GM19467 (cell line): ENCODE data around the gene UBAC2.
"Not testable (repeated sequence)": the region's sequence is repeated elsewhere in the genome, so short reads cannot be mapped to it uniquely, and the experiment has no call there.

ENCODE experiments used
- ATAC-seq: cut with Tn5 transposase; IDR thresholded peaks from one replicate; pipeline ENCODE4 v1.9.1; 2021; ENCODE audit warnings: mild to moderate bottlenecking, moderate library complexity; ENCODE audit not compliant: unreplicated experiment

UBAC2 gene

GRCh38 chr13:99406799-99407201, 206.1 kb downstream of the UBAC2 start:
- ATAC-seq = no peak

DNA sequence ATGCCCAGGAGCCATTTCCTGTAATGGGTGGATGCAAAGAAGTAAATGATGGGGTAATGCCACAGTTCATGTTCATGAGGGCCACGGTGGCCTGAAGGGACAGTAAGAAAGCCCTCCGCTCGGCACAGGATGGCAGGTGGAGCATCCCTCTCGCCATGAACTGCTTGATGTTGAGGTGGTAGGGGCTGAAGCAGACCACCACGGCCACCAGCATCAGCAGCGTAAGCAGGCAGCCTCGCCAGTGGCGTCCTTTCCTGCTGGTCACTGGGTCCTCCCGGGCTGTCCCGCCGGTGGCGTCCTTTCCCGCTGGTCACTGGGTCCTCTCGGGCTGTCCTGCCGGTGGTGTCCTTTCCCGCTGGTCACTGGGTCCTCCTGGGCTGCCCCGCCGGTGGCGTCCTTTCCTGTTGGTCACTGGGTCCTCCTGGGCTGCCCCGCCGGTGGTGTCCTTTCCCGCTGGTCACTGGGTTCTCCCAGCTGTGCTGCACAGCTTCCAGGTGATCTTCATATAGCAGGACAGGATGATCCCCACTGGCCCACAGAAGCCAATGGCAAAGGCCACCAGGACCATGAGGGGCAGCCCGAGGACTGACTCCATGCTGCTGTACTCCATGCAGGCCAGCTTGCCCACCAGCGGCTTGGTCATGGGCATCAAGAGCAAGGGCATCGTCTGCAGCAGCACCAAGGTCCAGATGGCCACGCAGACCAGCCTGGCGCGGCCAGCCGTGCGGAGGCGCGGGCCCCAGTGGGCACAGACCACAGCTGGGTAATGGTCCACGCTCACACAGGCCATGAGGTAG, 207.4 kb downstream of the UBAC2 start:
- ATAC-seq = no peak

GRCh38 chr13:99408703-99409000, 208.0 kb downstream of the UBAC2 start:
- no peak for ATAC-seq

GRCh38 chr13:99409461-99410083, 208.9 kb downstream of the UBAC2 start:
- not testable (repeated sequence) for ATAC-seq

DNA sequence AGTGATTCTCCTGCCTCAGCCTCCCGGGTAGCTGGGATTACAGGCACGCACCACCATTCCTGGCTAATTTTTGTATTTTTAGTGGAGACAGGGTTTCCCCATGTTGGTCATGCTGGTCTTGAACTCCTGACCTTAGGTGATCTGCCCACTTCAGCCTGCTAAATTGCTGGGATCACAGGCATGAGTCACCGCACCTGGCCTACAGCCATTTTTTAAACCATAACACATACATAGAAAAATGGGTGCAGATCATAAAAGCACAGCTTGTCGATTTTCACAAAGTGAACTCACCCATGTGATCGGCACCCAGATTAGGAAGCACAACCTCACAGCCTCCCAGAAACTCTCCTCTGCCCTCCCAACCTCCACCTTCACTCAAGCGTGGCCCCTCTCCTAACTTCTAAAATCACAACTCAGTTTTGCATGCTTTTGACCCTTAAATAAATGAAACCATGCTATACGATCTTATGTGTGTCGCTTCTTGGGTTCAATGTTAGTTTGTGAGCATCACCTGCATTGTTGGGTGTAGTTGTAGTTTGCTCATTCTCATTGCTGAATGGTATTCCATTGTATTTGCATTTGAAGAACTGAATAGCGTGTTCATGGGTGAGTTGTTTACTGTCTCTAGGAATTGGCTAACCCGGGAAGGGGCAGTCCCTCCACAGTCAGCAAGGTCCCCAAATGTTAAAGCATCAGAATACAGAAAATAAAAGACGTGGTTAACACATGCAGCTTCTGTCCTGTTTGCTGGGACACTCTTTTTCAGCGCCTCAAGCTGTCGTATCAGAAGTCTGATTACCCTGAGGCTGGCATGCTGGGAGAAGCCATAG, 210.2 kb downstream of the UBAC2 start:
- ATAC-seq = not testable (repeated sequence)

- no peak for ATAC-seq
Observed at GRCh38 chr13:99412856-99413255, 212.2 kb downstream of the UBAC2 start.

- ATAC-seq = no peak
Observed at GRCh38 chr13:99414048-99414995, 213.7 kb downstream of the UBAC2 start.

GRCh38 chr13:99415014-99415650, 214.5 kb downstream of the UBAC2 start:
- ATAC-seq = no peak

- no peak for ATAC-seq
Observed at GRCh38 chr13:99415851-99416331, 215.2 kb downstream of the UBAC2 start.

DNA sequence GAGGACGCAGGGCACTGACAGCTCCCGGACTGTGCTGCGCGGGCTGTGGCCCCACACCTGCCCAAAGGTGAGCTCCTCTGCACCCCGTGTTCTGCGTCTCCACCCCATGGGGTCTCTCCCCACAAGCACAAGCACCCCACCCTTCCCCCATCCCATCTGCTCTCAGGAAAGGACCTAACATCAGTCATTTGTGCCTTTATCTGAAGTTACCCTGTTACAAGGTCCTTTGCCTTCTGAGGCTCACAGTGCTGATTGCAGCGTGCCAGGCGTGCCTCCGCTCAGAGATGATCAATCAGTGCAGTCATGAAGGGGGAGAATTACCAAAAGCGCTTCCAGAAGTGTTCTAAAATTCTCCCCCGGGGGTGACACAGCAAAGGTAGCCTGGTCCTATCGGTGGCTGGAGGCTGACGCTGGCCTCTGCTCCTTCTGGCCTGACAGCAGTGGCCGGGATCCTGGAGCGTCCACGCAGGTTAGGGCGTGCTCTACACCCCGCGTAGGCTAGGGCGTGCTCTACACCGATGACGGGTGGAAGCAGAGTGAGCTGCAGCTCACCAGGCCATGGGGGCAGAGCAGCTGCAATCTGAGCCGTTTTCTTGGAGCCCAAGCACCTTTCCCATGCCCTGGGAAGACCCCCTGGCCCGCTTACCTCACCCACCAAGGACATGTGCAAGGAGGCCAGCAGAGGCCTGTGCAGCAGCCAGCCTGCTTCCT, 215.9 kb downstream of the UBAC2 start:
- ATAC-seq = no peak

DNA sequence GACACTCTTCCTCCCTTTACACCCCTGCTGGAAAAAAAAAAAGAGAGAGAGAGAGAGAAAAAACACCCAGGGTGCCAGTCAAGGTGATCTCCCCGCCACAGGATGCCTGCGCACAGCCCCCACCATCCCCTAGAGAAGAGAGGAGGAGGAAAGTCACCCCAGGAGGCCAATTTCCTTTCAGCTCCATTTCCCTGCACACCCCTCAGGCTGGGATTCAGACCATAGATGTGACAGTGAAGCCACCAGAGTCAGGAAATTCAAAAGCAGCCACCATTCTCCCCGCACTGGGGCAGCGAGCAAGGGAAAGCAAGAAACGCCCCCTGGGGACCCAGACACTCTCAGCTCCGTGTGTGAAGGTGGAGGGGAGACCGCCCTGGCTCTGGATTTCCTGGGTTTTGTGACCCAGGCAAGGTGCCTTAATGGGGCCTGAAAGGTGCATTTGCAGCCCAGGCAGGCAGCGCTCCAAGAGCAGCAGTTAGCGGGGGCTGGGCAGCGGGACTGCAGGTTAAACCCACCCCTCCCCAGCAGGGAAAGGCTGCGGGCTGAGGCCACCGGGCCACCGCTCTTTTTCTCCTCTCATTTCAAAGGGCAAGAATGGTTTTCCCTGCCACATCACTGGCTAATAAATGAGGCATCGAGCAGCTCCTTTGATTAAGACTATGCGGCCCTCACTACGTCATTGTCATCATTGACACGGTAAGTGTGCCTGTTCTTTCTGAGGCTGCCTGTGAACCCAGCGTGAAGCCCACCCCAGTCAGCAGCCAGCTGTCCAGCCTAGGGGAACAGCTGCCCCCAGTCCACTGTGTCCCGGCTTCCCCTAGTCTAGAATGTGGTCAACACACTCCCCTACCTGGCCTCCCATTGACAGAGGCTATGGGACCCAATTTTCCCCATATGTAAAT, 216.8 kb downstream of the UBAC2 start:
- ATAC-seq = no peak

- ATAC-seq = no peak
Observed at GRCh38 chr13:99418103-99418842, 217.6 kb downstream of the UBAC2 start.

DNA sequence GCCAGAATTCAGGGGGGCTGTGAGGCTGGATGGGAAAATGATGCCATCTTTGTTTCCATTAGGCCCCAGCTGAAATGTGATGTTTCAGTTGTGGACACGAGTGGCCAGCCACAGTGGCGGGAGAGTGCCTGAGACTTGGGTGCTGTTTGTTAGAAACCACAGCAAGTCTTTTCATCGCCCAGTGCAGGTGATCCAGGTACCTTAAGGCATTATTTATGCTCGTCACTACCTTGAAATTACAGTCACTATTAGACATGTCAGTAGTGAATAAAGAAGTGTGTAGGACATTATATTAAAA, 218.1 kb downstream of the UBAC2 start:
- ATAC-seq = no peak

GRCh38 chr13:99419591-99420243, 219.1 kb downstream of the UBAC2 start:
- no peak for ATAC-seq

DNA sequence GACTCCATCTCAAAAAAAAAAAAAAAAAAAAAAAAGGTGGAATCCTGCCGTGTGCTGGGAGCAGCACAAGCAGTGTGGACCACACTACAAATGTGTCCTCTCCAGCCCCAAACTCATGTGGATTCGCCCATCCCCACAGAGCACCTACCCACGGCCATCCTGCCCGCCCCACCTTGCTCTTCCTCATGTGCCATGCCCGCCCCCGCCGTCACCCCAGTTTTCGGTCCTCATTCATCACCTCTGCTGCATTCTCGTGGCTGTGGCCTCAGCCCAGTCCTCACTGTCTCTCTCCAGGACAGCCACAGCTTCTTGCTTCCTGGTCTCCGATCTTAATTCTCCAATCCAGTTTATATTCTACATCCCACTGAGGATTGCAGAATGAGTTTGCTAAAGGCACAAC, 220.6 kb downstream of the UBAC2 start:
- no peak for ATAC-seq

DNA sequence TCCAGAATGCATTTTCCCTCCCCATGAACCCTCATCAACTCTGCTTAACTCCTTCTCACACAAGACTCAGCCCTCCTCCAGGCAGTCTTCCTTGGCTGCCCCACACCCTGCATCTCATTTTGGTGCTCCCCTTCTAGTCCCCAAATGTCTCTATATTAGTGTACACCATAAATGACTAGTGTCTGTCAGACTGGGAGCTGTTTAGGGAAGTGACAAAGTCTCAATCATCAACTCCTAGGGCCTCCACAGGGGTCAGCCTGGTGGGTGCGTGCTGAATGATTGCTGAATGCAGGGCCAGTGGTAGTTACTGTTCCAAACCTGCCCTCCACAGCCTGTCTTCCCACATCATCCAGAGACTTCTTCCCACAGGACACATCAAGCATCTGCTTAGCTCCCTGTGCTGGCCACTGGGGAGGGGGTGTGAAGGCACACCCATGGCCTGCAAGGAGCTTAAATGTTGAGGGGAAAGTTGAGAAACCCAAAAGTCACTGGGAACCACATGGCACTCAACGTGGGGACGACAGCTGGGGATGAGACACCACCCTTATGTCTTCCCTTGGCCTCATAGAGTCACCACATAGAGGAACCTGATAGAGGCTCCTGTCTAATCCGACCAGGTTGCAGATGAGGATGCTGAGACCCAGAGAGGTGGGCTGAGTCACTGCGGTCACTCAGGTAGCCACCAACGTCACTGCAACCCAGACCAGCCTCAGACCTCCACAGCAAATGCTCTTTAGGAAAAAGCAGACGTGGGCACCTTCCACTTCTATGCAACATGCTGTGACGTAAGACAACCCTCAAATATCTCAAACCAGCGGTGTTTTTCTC, 221.3 kb downstream of the UBAC2 start:
- ATAC-seq = no peak
